ENCODE data around the gene SBNO2. TPM values are rescaled to one million over a fixed set of nuclear protein-coding genes. Genes with fewer than 3 reads are reported as not detected.

Gene SBNO2
- 33.7 and 63.0 TPM in 2 replicates for total RNA-seq

GRCh38 chr19:1173845-1174809 is at the start of gene SBNO2:
SBNO2 (minus strand) TSS chr19:1174268; CDS start chr19:1154276, 19,992 bp downstream.

GRCh38 chr19:1205114-1206099 is 31.3 kb upstream of the SBNO2 start, which contains the start of gene STK11:
STK11 (plus strand) TSS chr19:1205778; CDS start chr19:1206914, 1,136 bp downstream.

GRCh38 chr19:1103708-1104310 is 70.3 kb downstream of the SBNO2 start, which contains the start of gene GPX4:
GPX4 (plus strand) TSS chr19:1103994; CDS start chr19:1104044, 50 bp downstream.

GRCh38 chr19:1094978-1095701 is 78.9 kb downstream of the SBNO2 start, which contains the start of gene POLR2E:
POLR2E (minus strand) TSS chr19:1095375; CDS start chr19:1095315, 60 bp downstream.

GRCh38 chr19:1066748-1067340 is 107.2 kb downstream of the SBNO2 start, which contains the start of gene ARHGAP45:
ARHGAP45 (plus strand) TSS chr19:1067167; CDS start chr19:1067406, 239 bp downstream.

Other genes with a start within 250 kb of the SBNO2 start
- gene ARID3A, start 248.2 kb downstream of the SBNO2 start, total RNA-seq = 12.2 and 14.5 TPM in 2 replicates
- gene WDR18, start 189.9 kb downstream of the SBNO2 start, total RNA-seq = 49.1 and 54.8 TPM in 2 replicates
- gene GRIN3B, start 173.8 kb downstream of the SBNO2 start, total RNA-seq = 1.6 and 2.0 TPM in 2 replicates
- gene TMEM259, start 153.1 kb downstream of the SBNO2 start, total RNA-seq = 126 and 158 TPM in 2 replicates
- not detected in 2 replicates for gene RNU6-2, start 152.7 kb downstream of the SBNO2 start, total RNA-seq
- 265 and 382 TPM in 2 replicates for gene CNN2, start 147.7 kb downstream of the SBNO2 start, total RNA-seq
- gene ABCA7, start 134.2 kb downstream of the SBNO2 start, total RNA-seq = 1.9 and 3.3 TPM in 2 replicates
- 3.4 and 4.5 TPM in 2 replicates for gene ARHGAP45, start 107.1 kb downstream of the SBNO2 start, total RNA-seq
- 207 and 220 TPM in 2 replicates for gene POLR2E, start 78.9 kb downstream of the SBNO2 start, total RNA-seq
- gene GPX4, start 70.3 kb downstream of the SBNO2 start, total RNA-seq = 357 and 567 TPM in 2 replicates
- gene STK11, start 31.5 kb upstream of the SBNO2 start, total RNA-seq = 63.7 and 77.8 TPM in 2 replicates
- 1.9 and 4.5 TPM in 2 replicates for gene CBARP, start 63.7 kb upstream of the SBNO2 start, total RNA-seq
- 85.8 and 140 TPM in 2 replicates for gene ATP5F1D, start 67.5 kb upstream of the SBNO2 start, total RNA-seq
- gene MIDN, start 74.3 kb upstream of the SBNO2 start, total RNA-seq = 25.0 and 75.9 TPM in 2 replicates
- gene CIRBP, start 95.1 kb upstream of the SBNO2 start, total RNA-seq = 239 and 297 TPM in 2 replicates
- gene FAM174C, start 101.3 kb upstream of the SBNO2 start, total RNA-seq = 57.6 and 62.4 TPM in 2 replicates
- gene EFNA2, start 111.6 kb upstream of the SBNO2 start, total RNA-seq = not detected in 2 replicates
- gene NDUFS7, start 209.6 kb upstream of the SBNO2 start, total RNA-seq = 129 and 170 TPM in 2 replicates
- 62.0 and 67.4 TPM in 2 replicates for gene GAMT, start 227.3 kb upstream of the SBNO2 start, total RNA-seq
- 55.4 and 72.5 TPM in 2 replicates for gene DAZAP1, start 233.3 kb upstream of the SBNO2 start, total RNA-seq